Upper lobe of right lung (tissue), 1 donor: ENCODE data around the gene HDHD5. TPM values are rescaled to one million over a fixed set of nuclear protein-coding genes. Genes with fewer than 3 reads are reported as not detected.

Source experiments
- ATAC-seq: fragments of 200-7000 bp; cut with Tn5 transposase; one replicate; pipeline ENCODE4 v1.9.1; 2020; ENCODE audit warnings: mild to moderate bottlenecking, moderate library complexity
- DNase-seq: peaks from one replicate; pipeline ENCODE4 v3.0.0-alpha.2; 2020
- H3K27ac ChIP-seq: fragments of 200-600 bp; one replicate; pipeline ENCODE4 v1.8.0; 2022
- H3K27me3 ChIP-seq: fragments of 200-600 bp; one replicate; pipeline ENCODE4 v1.8.0; 2022; ENCODE audit warnings: mild to moderate bottlenecking
- H3K36me3 ChIP-seq: fragments of 200-600 bp; one replicate; pipeline ENCODE4 v1.8.0; 2022
- H3K4me1 ChIP-seq: fragments of 200-600 bp; one replicate; pipeline ENCODE4 v1.8.0; 2022
- H3K4me3 ChIP-seq: fragments of 200-600 bp; one replicate; pipeline ENCODE4 v1.8.0; 2022; ENCODE audit warnings: mild to moderate bottlenecking
- H3K9me3 ChIP-seq: fragments of 200-600 bp; one replicate; pipeline ENCODE4 v1.8.0; 2022
- intact Hi-C: fragments of 100-400 bp; cut with DNase I; formaldehyde crosslinking; loops from one replicate; pipeline ENCODE4 v1.11.0; 2022
- total RNA-seq: library from RNA; stranded (reverse); fragmentation: NEBNext Ultra II Directional; extraction: Animal tissue kit (Norgen Biotek cat#: 25700); gene quantifications from one replicate; pipeline ENCODE4 v1.2.1, GENCODE V29; 2021
- TF ChIP-seq, protein P1 (sequence below): fragments of 200-600 bp; IDR thresholded peaks from one replicate; pipeline ENCODE4 v1.8.0; 2022; ENCODE audit warnings: antibody characterized with exemption
- donor health status: DM: no; HTN: yes; CAD: no; lungs with severe emphysema.

Gene HDHD5
- total RNA-seq, 1 donor from 2014 or later: 22.7 TPM

DNA sequence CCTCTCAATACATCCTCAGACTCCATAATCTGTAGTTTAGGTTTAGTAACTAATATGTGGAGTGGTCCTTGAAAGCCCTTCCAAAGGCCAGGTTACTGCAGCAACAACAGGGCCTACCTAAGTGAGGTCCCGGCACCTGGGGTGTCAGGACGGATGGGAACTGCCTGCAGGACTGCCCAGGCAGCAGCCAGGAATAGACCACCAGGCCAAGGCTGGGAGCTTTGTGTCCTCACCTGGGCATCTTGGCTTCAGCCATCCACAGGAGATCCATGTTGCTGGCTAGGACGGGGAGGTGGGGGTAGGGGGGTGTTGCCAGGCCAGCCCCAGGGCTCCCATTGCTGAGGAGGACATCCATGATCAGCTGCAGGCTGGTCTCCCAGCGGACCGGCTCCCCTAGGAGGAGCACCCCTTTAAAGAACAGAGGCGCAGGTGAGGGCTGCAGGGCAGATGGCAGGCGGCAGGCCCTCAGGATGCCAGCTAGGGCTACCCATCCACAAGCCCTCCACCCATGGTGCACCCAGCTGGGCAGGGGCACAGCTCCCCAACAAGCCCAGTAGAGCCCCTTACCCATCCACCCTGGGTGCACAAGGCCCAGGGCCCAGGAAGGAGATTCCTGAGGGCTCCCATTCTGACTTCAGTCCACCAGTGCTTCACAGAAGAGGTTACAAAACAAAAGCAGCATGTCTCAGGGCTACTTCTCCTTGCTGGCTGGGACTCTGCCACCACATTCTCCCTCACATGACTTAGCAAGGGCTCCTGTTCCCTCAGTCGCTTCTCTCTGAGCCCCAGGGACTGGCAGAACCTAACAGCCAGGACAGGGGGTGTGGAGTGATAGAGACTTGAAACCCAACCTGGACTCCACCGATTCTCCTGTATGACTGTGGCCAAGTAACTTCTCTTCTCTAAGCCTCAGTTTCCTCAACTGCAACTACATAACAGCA is 18.0 kb downstream of the HDHD5 start:
- Histone ChIP-seq H3K9me3 (no peaks in the 10 kb centered on the region), H3K4me1 (no peaks in the 10 kb centered on the region), H3K36me3 (peaks cover 77% of the 10 kb centered on the region), H3K4me3 (no peak overlapping the region), H3K27ac (no peak overlapping the region), H3K27me3 (no peaks in the 10 kb centered on the region)
- TF ChIP-seq, protein P1, sequence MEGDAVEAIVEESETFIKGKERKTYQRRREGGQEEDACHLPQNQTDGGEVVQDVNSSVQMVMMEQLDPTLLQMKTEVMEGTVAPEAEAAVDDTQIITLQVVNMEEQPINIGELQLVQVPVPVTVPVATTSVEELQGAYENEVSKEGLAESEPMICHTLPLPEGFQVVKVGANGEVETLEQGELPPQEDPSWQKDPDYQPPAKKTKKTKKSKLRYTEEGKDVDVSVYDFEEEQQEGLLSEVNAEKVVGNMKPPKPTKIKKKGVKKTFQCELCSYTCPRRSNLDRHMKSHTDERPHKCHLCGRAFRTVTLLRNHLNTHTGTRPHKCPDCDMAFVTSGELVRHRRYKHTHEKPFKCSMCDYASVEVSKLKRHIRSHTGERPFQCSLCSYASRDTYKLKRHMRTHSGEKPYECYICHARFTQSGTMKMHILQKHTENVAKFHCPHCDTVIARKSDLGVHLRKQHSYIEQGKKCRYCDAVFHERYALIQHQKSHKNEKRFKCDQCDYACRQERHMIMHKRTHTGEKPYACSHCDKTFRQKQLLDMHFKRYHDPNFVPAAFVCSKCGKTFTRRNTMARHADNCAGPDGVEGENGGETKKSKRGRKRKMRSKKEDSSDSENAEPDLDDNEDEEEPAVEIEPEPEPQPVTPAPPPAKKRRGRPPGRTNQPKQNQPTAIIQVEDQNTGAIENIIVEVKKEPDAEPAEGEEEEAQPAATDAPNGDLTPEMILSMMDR: no peak
- ATAC-seq (peak; percentile 74), DNase-seq (no peak)
- intact Hi-C loops: no loop called here

- intact Hi-C loops: no loop called here
- TF ChIP-seq, protein P1: no peak
- H3K36me3 ChIP-seq: peaks cover 75% of the 10 kb centered on the region
Measured at GRCh38 chr22:17140022-17140421, 19.1 kb downstream of the HDHD5 start.

GRCh38 chr22:17138513-17138912 is 20.6 kb downstream of the HDHD5 start:
- Histone ChIP-seq H3K9me3 (no peaks in the 10 kb centered on the region), H3K27me3 (no peaks in the 10 kb centered on the region), H3K27ac (no peak overlapping the region), H3K4me1 (no peaks in the 10 kb centered on the region), H3K36me3 (peaks cover 62% of the 10 kb centered on the region), H3K4me3 (no peak overlapping the region)
- ATAC-seq: no peak
- TF ChIP-seq, protein P1: no peak
- intact Hi-C loops: no loop called here
- no peak for DNase-seq

More at GRCh38 chr22:17140022-17140421, 19.1 kb downstream of the HDHD5 start:
- Histone ChIP-seq H3K4me3 (no peak overlapping the region), H3K9me3 (no peaks in the 10 kb centered on the region), H3K27me3 (no peaks in the 10 kb centered on the region), H3K4me1 (no peaks in the 10 kb centered on the region), H3K27ac (no peak overlapping the region)
- ATAC-seq (no peak), DNase-seq (no peak)

- H3K36me3 ChIP-seq: peaks cover 57% of the 10 kb centered on the region
- H3K9me3 ChIP-seq: no peaks in the 10 kb centered on the region
- intact Hi-C loops: no loop called here
- ATAC-seq (no peak), DNase-seq (no peak)
- no peak overlapping the region for H3K27ac ChIP-seq
- TF ChIP-seq, protein P1: no peak
- H3K4me1 ChIP-seq: no peaks in the 10 kb centered on the region
- H3K4me3 ChIP-seq: no peak overlapping the region
- no peaks in the 10 kb centered on the region for H3K27me3 ChIP-seq
Measured at GRCh38 chr22:17137861-17138425, 21.1 kb downstream of the HDHD5 start.

DNA sequence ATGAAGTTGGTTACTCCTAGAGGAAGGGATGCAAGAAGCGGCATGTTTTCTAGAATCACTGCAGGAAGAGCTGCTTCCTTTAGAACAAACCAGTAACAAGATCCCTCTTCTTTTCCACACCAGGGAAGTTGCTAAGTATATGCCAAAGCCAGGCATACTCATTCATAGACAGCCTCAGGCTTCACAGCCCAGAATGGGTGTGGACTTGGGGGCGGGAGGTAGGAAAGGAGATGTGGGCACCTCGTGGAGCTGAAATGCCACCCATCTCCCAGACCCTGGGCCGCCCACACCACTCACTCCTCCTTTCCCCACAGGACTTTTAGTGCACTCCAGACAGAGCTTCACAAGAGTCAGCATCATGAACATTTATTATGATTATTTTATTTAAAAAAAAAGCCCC is 21.9 kb downstream of the HDHD5 start:
- DNase-seq: no peak
- no peak for ATAC-seq
- H3K36me3 ChIP-seq: peaks cover 50% of the 10 kb centered on the region
- no peaks in the 10 kb centered on the region for H3K27me3 ChIP-seq
- H3K4me1 ChIP-seq: no peaks in the 10 kb centered on the region
- no peak overlapping the region for H3K4me3 ChIP-seq
- intact Hi-C loops: no loop called here
- H3K27ac ChIP-seq: no peak overlapping the region
- TF ChIP-seq, protein P1: no peak
- H3K9me3 ChIP-seq: no peaks in the 10 kb centered on the region
